Central memory CD8-positive, alpha-beta T cell (primary cell): ENCODE results near the gene EXT2.

Source experiments
- ATAC-seq: fragments of 150-1000 bp; cut with Tn5 transposase; replicated peaks from 2 replicates; pipeline ENCODE4 v1.10.0; 2022; ENCODE audit warnings: mild to moderate bottlenecking, moderate FRiP score, moderate number of reproducible peaks; ENCODE audit not compliant: poor library complexity, severe bottlenecking; ENCODE audit errors: extremely low read depth
- DNase-seq, 2 donors: peaks; one replicate each; pipeline ENCODE4 v3.0.0; 2021; ENCODE audit warnings: low spot score in 2 of 2
- H3K27ac Mint-ChIP-seq: one replicate; pipeline ENCODE4 v1.8.0; 2022; ENCODE audit warnings: low read depth, mild to moderate bottlenecking, moderate library complexity, mixed read lengths
- H3K27me3 Mint-ChIP-seq: one replicate; pipeline ENCODE4 v1.8.0; 2022; ENCODE audit warnings: mixed read lengths
- H3K36me3 Mint-ChIP-seq: one replicate; pipeline ENCODE4 v1.8.0; 2022; ENCODE audit warnings: mild to moderate bottlenecking, moderate library complexity, mixed read lengths; ENCODE audit not compliant: insufficient read depth
- H3K4me1 Mint-ChIP-seq: one replicate; pipeline ENCODE4 v1.8.0; 2022; ENCODE audit warnings: mixed read lengths
- H3K4me3 Mint-ChIP-seq: one replicate; pipeline ENCODE4 v1.8.0; 2022; ENCODE audit warnings: mild to moderate bottlenecking, moderate library complexity, mixed read lengths
- H3K9me3 Mint-ChIP-seq: one replicate; pipeline ENCODE4 v1.8.0; 2022; ENCODE audit warnings: mixed read lengths

The EXT2 gene

GRCh38 chr11:44250421-44250820 is 154.9 kb downstream of the EXT2 start:
- ATAC-seq = no peak
- Mint-ChIP-seq H3K9me3 (peaks cover 16% of the 10 kb centered on the region), H3K27me3 (no peaks in the 10 kb centered on the region), H3K27ac (no peak overlapping the region), H3K4me3 (no peak overlapping the region), H3K36me3 (peaks cover 14% of the 10 kb centered on the region), H3K4me1 (no peaks in the 10 kb centered on the region)
- no peak for DNase-seq

GRCh38 chr11:44252999-44253602 is 157.6 kb downstream of the EXT2 start:
- no peak overlapping the region for H3K4me3 Mint-ChIP-seq
- H3K9me3 Mint-ChIP-seq = peaks cover 16% of the 10 kb centered on the region
- H3K27me3 Mint-ChIP-seq = no peaks in the 10 kb centered on the region
- peaks cover 14% of the 10 kb centered on the region for H3K36me3 Mint-ChIP-seq
- peaks cover 22% of the 10 kb centered on the region for H3K4me1 Mint-ChIP-seq
- no peak for ATAC-seq
- H3K27ac Mint-ChIP-seq = no peak overlapping the region
- DNase-seq = no peak

GRCh38 chr11:44255406-44256071 is 160.1 kb downstream of the EXT2 start:
- Mint-ChIP-seq H3K36me3 (peaks cover 5% of the 10 kb centered on the region), H3K4me1 (peaks cover 41% of the 10 kb centered on the region), H3K9me3 (peaks cover 16% of the 10 kb centered on the region), H3K4me3 (no peak overlapping the region), H3K27me3 (no peaks in the 10 kb centered on the region), H3K27ac (no peak overlapping the region)
- DNase-seq = no peak
- no peak for ATAC-seq

- Mint-ChIP-seq H3K4me3 (peak overlapping the region; percentile 45), H3K27me3 (no peaks in the 10 kb centered on the region), H3K4me1 (peaks cover 41% of the 10 kb centered on the region), H3K27ac (peak overlapping the region; percentile 37), H3K36me3 (no peaks in the 10 kb centered on the region), H3K9me3 (peaks cover 14% of the 10 kb centered on the region)
- DNase-seq (no peak), ATAC-seq (no peak)
These were observed 161.3 kb downstream of the EXT2 start for GRCh38 chr11:44256673-44257291.

- Mint-ChIP-seq H3K4me3 (peak overlapping the region; percentile 45), H3K27me3 (peaks cover 3% of the 10 kb centered on the region)
- ATAC-seq = no peak
These were observed 162.1 kb downstream of the EXT2 start for GRCh38 chr11:44257338-44258189.

GRCh38 chr11:44258190-44258489 is 162.7 kb downstream of the EXT2 start:
- Mint-ChIP-seq H3K4me1 (peaks cover 41% of the 10 kb centered on the region), H3K4me3 (no peak overlapping the region), H3K27me3 (peaks cover 9% of the 10 kb centered on the region), H3K9me3 (peaks cover under 1% of the 10 kb centered on the region), H3K27ac (peak overlapping the region; percentile 7), H3K36me3 (no peaks in the 10 kb centered on the region)
- DNase-seq (no peak), ATAC-seq (no peak)

More at GRCh38 chr11:44257338-44258189, 162.1 kb downstream of the EXT2 start:
- H3K36me3 Mint-ChIP-seq = no peaks in the 10 kb centered on the region
- no peak for DNase-seq
- peaks cover 41% of the 10 kb centered on the region for H3K4me1 Mint-ChIP-seq
- H3K27ac Mint-ChIP-seq = peak overlapping the region; percentile 37
- peaks cover 6% of the 10 kb centered on the region for H3K9me3 Mint-ChIP-seq

GRCh38 chr11:44258839-44259420 is 163.5 kb downstream of the EXT2 start:
- DNase-seq (no peak), ATAC-seq (no peak)
- Mint-ChIP-seq H3K4me3 (no peak overlapping the region), H3K4me1 (peaks cover 41% of the 10 kb centered on the region), H3K27me3 (peaks cover 12% of the 10 kb centered on the region), H3K27ac (peak overlapping the region; percentile 7), H3K9me3 (no peaks in the 10 kb centered on the region), H3K36me3 (peaks cover under 1% of the 10 kb centered on the region)

GRCh38 chr11:44260081-44260480 is 164.6 kb downstream of the EXT2 start:
- DNase-seq (no peak), ATAC-seq (no peak)
- Mint-ChIP-seq H3K9me3 (no peaks in the 10 kb centered on the region), H3K27ac (no peak overlapping the region), H3K4me1 (peaks cover 41% of the 10 kb centered on the region), H3K4me3 (no peak overlapping the region), H3K27me3 (peaks cover 12% of the 10 kb centered on the region), H3K36me3 (peaks cover 2% of the 10 kb centered on the region)

- Mint-ChIP-seq H3K27ac (no peak overlapping the region), H3K4me1 (peaks cover 30% of the 10 kb centered on the region), H3K27me3 (peaks cover 21% of the 10 kb centered on the region), H3K4me3 (no peak overlapping the region), H3K9me3 (no peaks in the 10 kb centered on the region), H3K36me3 (peaks cover 3% of the 10 kb centered on the region)
- ATAC-seq (no peak), DNase-seq (no peak)
These were observed 166.5 kb downstream of the EXT2 start for GRCh38 chr11:44261800-44262591.

- Mint-ChIP-seq H3K9me3 (no peaks in the 10 kb centered on the region), H3K4me3 (no peak overlapping the region), H3K27me3 (peaks cover 21% of the 10 kb centered on the region), H3K36me3 (peaks cover 3% of the 10 kb centered on the region), H3K27ac (no peak overlapping the region), H3K4me1 (peaks cover 11% of the 10 kb centered on the region)
- ATAC-seq (no peak), DNase-seq (no peak)
These were observed 168.4 kb downstream of the EXT2 start for GRCh38 chr11:44263738-44264437.

GRCh38 chr11:44264438-44264749 is 168.9 kb downstream of the EXT2 start:
- no peak overlapping the region for H3K4me3 Mint-ChIP-seq
- H3K9me3 Mint-ChIP-seq = no peaks in the 10 kb centered on the region
- no peak overlapping the region for H3K27ac Mint-ChIP-seq
- no peak for DNase-seq
- H3K4me1 Mint-ChIP-seq = peaks cover 6% of the 10 kb centered on the region
- peaks cover 21% of the 10 kb centered on the region for H3K27me3 Mint-ChIP-seq
- ATAC-seq = no peak
- peaks cover 3% of the 10 kb centered on the region for H3K36me3 Mint-ChIP-seq
